NCI-H2081 treated with DMSO at 0.1 percent for 48 hours (cell line): ENCODE measurements around the gene SPATA20.

Source experiments
- DNase-seq: peaks from one replicate; lab custom pipeline; 2025; lab: John Stamatoyannopoulos, UW

SPATA20 gene

GRCh38 chr17:50540560-50541401 lies 6.2 kb upstream of the SPATA20 start:
- DNase-seq = no peak

GRCh38 chr17:50541402-50541715 lies 5.6 kb upstream of the SPATA20 start:
- no peak for DNase-seq

GRCh38 chr17:50541716-50542688 lies 5.0 kb upstream of the SPATA20 start:
- DNase-seq = no peak

- DNase-seq = no peak
Observed at GRCh38 chr17:50542795-50543774, 3.9 kb upstream of the SPATA20 start.

GRCh38 chr17:50544516-50544915 lies 2.5 kb upstream of the SPATA20 start:
- DNase-seq = no peak

GRCh38 chr17:50545311-50545710 lies 1.7 kb upstream of the SPATA20 start:
- DNase-seq = no peak

GRCh38 chr17:50546701-50547034 lies 306 bp upstream of the SPATA20 start:
- no peak for DNase-seq

- no peak for DNase-seq
Observed at GRCh38 chr17:50547736-50548083, 736 bp downstream of the SPATA20 start.

GRCh38 chr17:50548831-50549230 lies 1.9 kb downstream of the SPATA20 start:
- no peak for DNase-seq

- no peak for DNase-seq
Observed at GRCh38 chr17:50549256-50549941, 2.4 kb downstream of the SPATA20 start.

- no peak for DNase-seq
Observed at GRCh38 chr17:50549969-50550368, 3.0 kb downstream of the SPATA20 start.

GRCh38 chr17:50550661-50551432 lies 3.9 kb downstream of the SPATA20 start:
- DNase-seq = peak; percentile 25

GRCh38 chr17:50551433-50551815 lies 4.5 kb downstream of the SPATA20 start:
- no peak for DNase-seq

GRCh38 chr17:50551884-50552283 lies 4.9 kb downstream of the SPATA20 start:
- DNase-seq = no peak

GRCh38 chr17:50554201-50554600 lies 7.2 kb downstream of the SPATA20 start:
- DNase-seq = no peak

- DNase-seq = no peak
Observed at GRCh38 chr17:50556803-50557202, 9.8 kb downstream of the SPATA20 start.

- DNase-seq = no peak
Observed at GRCh38 chr17:50557630-50558029, 10.7 kb downstream of the SPATA20 start.

- DNase-seq = no peak
Observed at GRCh38 chr17:50558091-50558490, 11.1 kb downstream of the SPATA20 start.

- DNase-seq = no peak
Observed at GRCh38 chr17:50558581-50558940, 11.6 kb downstream of the SPATA20 start.

GRCh38 chr17:50558941-50559614 lies 12.1 kb downstream of the SPATA20 start:
- DNase-seq = no peak
